GM23338 (cell line): ENCODE measurements around the gene RAP1GAP2. TPM values are rescaled to one million over a fixed set of nuclear protein-coding genes. Genes with fewer than 3 reads are reported as not detected.

ENCODE experiments used
- ATAC-seq: fragments of 200-7000 bp; cut with Tn5 transposase; 3 replicates; pipeline ENCODE4 v1.9.1; 2020
- DNase-seq: peaks from one replicate; pipeline ENCODE4 v3.0.0-alpha.2; 2015; ENCODE audit warnings: low spot score
- H2AFZ ChIP-seq: fragments of 200-600 bp; sonication (generic); 2 replicates; pipeline ENCODE4 v1.8.0; 2016; ENCODE audit warnings: antibody characterized with exemption, mild to moderate bottlenecking, moderate library complexity
- H3F3A ChIP-seq: fragments of 200-600 bp; sonication (generic); replicated peaks from 2 replicates; pipeline ENCODE4 v1.8.0; 2017; ENCODE audit warnings: antibody characterized with exemption, mixed run types, low read depth
- H3K27ac ChIP-seq: fragments of 200-600 bp; sonication (generic); 2 replicates; pipeline ENCODE4 v1.6.1; 2016; ENCODE audit warnings: low read depth
- H3K27me3 ChIP-seq: fragments of 200-600 bp; sonication (generic); 2 replicates; pipeline ENCODE4 v1.8.0; 2016; ENCODE audit warnings: mild to moderate bottlenecking, mixed run types, moderate library complexity; ENCODE audit not compliant: insufficient read depth
- H3K36me3 ChIP-seq: fragments of 200-600 bp; sonication (generic); 2 replicates; pipeline ENCODE4 v1.8.0; 2016; ENCODE audit warnings: mild to moderate bottlenecking; ENCODE audit not compliant: insufficient read depth
- H3K4me1 ChIP-seq: fragments of 200-600 bp; sonication (generic); 2 replicates; pipeline ENCODE4 v1.8.0; 2016; ENCODE audit warnings: mild to moderate bottlenecking, moderate library complexity; ENCODE audit not compliant: insufficient read depth
- H3K4me2 ChIP-seq: fragments of 200-600 bp; sonication (generic); 2 replicates; pipeline ENCODE4 v1.7.1; 2017; ENCODE audit warnings: mixed run types
- H3K4me3 ChIP-seq: fragments of 200-600 bp; sonication (generic); 2 replicates; pipeline ENCODE4 v1.6.1; 2016; ENCODE audit warnings: mixed run types
- H3K79me2 ChIP-seq: fragments of 200-600 bp; sonication (generic); replicated peaks from 2 replicates; pipeline ENCODE4 v1.8.0; 2017; ENCODE audit warnings: mild to moderate bottlenecking; ENCODE audit not compliant: insufficient read depth
- H3K9me2 ChIP-seq: fragments of 200-600 bp; sonication (generic); 2 replicates; pipeline ENCODE4 v1.8.0; 2017; ENCODE audit not compliant: insufficient read depth
- H4K20me1 ChIP-seq: fragments of 200-600 bp; sonication (generic); replicated peaks from 2 replicates; pipeline ENCODE4 v1.8.0; 2017; ENCODE audit warnings: mild to moderate bottlenecking; ENCODE audit not compliant: insufficient read depth
- H3K27ac Mint-ChIP-seq: 2 replicates; pipeline ENCODE4 v1.8.0; 2020; ENCODE audit warnings: inconsistent platforms, mild to moderate bottlenecking, moderate library complexity, mixed read lengths
- H3K27me3 Mint-ChIP-seq: 3 replicates; pipeline ENCODE4 v1.8.0; 2022; ENCODE audit warnings: low read depth, mild to moderate bottlenecking, moderate library complexity, mixed read lengths, inconsistent platforms; ENCODE audit not compliant: insufficient read depth, poor library complexity
- H3K36me3 Mint-ChIP-seq: 3 replicates; pipeline ENCODE4 v1.8.0; 2021; ENCODE audit warnings: low read depth, mild to moderate bottlenecking, inconsistent platforms, moderate library complexity, mixed read lengths
- H3K4me1 Mint-ChIP-seq: 3 replicates; pipeline ENCODE4 v1.8.0; 2020; ENCODE audit warnings: mild to moderate bottlenecking, inconsistent platforms, mixed read lengths
- H3K4me3 Mint-ChIP-seq: 3 replicates; pipeline ENCODE4 v1.8.0; 2021; ENCODE audit warnings: moderate library complexity, mild to moderate bottlenecking, inconsistent platforms, mixed read lengths
- H3K9me3 Mint-ChIP-seq: 3 replicates; pipeline ENCODE4 v1.8.0; 2020; ENCODE audit warnings: moderate library complexity, mild to moderate bottlenecking, inconsistent platforms, mixed read lengths
- CREB1 ChIP-seq: fragments of 250-450 bp; sonication (Bioruptor Pico); IDR thresholded peaks from 2 replicates; pipeline ENCODE4 v1.5.0; 2020; ENCODE audit warnings: low read depth, mild to moderate bottlenecking, moderate library complexity
- EZH2 ChIP-seq: fragments of 200-600 bp; sonication (generic); IDR thresholded peaks from one replicate; pipeline ENCODE4 v1.8.0; 2017; ENCODE audit warnings: antibody characterized with exemption, mild to moderate bottlenecking, low read depth; ENCODE audit not compliant: unreplicated experiment
- EZH2phosphoT487 ChIP-seq: fragments of 200-600 bp; sonication (generic); IDR thresholded peaks from one replicate; pipeline ENCODE4 v1.8.1; 2018; ENCODE audit warnings: antibody characterized with exemption; ENCODE audit not compliant: unreplicated experiment
- polyA plus RNA-seq: library from polyadenylated mRNA; unstranded; fragments of >200 nt; fragmentation: Nextera tagmentation; extraction: Ambion mirVana; gene quantifications from 2 replicates; pipeline ENCODE4 v1.2.1, GENCODE V29; 2016
- total RNA-seq: library from RNA; depleted of rRNA; stranded (reverse); fragments of >200 nt; shearing (Covaris generic); gene quantifications from 2 replicates; pipeline ENCODE4 v1.2.3, GENCODE V29; 2014
- TF ChIP-seq, protein P1 (sequence below): fragments of 250-450 bp; sonication (Bioruptor Pico); IDR thresholded peaks from 2 replicates; pipeline ENCODE4 v1.5.0; 2020; ENCODE audit warnings: mild to moderate bottlenecking, moderate library complexity
- TF ChIP-seq, protein P2 (sequence below): IDR thresholded peaks from 2 replicates; pipeline ENCODE4 v1.6.1; 2016; ENCODE audit warnings: antibody characterized with exemption

The RAP1GAP2 gene
- total and polyA plus RNA-seq, 2 experiments from 2014 or later = 17.8 to 46.1 TPM

DNA sequence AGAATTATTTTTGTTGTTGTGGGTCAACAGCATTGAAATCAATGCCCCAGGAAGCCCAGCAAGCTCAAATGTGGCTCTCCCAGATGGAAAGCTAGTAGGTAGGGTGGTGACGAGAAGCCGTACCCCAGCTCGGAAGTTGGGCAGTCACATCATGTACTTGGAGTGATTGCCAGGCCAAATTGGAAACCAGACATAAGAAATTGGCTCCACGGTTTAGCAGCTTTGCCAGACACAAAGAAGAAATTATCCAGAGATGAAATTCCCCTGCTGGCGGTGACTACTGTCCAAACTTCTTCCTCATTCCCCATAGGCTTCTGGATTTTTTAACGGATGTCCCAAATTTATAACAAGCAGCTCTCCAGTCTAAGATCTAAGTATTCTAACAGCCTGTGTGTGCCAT, 171.3 kb downstream of the RAP1GAP2 start (continued):
- TF ChIP-seq, protein P1, sequence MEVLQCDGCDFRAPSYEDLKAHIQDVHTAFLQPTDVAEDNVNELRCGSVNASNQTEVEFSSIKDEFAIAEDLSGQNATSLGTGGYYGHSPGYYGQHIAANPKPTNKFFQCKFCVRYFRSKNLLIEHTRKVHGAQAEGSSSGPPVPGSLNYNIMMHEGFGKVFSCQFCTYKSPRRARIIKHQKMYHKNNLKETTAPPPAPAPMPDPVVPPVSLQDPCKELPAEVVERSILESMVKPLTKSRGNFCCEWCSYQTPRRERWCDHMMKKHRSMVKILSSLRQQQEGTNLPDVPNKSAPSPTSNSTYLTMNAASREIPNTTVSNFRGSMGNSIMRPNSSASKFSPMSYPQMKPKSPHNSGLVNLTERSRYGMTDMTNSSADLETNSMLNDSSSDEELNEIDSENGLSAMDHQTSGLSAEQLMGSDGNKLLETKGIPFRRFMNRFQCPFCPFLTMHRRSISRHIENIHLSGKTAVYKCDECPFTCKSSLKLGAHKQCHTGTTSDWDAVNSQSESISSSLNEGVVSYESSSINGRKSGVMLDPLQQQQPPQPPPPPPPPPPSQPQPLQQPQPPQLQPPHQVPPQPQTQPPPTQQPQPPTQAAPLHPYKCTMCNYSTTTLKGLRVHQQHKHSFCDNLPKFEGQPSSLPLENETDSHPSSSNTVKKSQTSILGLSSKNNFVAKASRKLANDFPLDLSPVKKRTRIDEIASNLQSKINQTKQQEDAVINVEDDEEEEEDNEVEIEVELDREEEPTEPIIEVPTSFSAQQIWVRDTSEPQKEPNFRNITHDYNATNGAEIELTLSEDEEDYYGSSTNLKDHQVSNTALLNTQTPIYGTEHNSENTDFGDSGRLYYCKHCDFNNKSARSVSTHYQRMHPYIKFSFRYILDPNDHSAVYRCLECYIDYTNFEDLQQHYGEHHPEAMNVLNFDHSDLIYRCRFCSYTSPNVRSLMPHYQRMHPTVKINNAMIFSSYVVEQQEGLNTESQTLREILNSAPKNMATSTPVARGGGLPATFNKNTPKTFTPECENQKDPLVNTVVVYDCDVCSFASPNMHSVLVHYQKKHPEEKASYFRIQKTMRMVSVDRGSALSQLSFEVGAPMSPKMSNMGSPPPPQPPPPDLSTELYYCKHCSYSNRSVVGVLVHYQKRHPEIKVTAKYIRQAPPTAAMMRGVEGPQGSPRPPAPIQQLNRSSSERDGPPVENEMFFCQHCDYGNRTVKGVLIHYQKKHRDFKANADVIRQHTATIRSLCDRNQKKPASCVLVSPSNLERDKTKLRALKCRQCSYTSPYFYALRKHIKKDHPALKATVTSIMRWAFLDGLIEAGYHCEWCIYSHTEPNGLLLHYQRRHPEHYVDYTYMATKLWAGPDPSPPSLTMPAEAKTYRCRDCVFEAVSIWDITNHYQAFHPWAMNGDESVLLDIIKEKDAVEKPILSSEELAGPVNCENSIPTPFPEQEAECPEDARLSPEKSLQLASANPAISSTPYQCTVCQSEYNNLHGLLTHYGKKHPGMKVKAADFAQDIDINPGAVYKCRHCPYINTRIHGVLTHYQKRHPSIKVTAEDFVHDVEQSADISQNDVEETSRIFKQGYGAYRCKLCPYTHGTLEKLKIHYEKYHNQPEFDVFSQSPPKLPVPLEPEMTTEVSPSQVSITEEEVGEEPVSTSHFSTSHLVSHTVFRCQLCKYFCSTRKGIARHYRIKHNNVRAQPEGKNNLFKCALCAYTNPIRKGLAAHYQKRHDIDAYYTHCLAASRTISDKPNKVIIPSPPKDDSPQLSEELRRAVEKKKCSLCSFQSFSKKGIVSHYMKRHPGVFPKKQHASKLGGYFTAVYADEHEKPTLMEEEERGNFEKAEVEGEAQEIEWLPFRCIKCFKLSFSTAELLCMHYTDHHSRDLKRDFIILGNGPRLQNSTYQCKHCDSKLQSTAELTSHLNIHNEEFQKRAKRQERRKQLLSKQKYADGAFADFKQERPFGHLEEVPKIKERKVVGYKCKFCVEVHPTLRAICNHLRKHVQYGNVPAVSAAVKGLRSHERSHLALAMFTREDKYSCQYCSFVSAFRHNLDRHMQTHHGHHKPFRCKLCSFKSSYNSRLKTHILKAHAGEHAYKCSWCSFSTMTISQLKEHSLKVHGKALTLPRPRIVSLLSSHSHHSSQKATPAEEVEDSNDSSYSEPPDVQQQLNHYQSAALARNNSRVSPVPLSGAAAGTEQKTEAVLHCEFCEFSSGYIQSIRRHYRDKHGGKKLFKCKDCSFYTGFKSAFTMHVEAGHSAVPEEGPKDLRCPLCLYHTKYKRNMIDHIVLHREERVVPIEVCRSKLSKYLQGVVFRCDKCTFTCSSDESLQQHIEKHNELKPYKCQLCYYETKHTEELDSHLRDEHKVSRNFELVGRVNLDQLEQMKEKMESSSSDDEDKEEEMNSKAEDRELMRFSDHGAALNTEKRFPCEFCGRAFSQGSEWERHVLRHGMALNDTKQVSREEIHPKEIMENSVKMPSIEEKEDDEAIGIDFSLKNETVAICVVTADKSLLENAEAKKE (CRISPR knock-in tag) = no peak
- TF ChIP-seq, protein P2, sequence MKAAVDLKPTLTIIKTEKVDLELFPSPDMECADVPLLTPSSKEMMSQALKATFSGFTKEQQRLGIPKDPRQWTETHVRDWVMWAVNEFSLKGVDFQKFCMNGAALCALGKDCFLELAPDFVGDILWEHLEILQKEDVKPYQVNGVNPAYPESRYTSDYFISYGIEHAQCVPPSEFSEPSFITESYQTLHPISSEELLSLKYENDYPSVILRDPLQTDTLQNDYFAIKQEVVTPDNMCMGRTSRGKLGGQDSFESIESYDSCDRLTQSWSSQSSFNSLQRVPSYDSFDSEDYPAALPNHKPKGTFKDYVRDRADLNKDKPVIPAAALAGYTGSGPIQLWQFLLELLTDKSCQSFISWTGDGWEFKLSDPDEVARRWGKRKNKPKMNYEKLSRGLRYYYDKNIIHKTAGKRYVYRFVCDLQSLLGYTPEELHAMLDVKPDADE = no peak
- TF ChIP-seq EZH2 = no peak

DNA sequence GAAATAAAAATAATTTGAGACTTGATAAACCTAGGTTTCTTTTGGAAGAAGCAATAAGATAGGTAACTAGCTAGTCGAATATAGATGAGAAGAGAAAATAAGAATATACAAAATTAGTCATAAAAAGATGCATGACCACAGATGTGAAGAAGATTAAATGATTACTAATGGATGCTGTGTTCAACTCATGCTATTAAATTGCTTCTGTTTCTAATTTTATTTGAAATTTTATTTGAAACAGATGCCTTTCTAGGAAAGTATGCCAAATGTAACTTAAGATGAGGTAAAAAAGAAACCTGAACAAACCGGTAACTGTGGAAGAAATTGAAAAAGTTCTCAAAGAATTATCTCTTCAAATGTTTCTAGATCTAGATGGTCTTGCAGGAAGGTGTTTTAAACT, 175.6 kb downstream of the RAP1GAP2 start:
- H3K27me3 Mint-ChIP-seq = peaks cover 2% of the 10 kb centered on the region
- Histone ChIP-seq H4K20me1 (0 out of 2 replicates have a peak, but pooled peaks cover under 1% of the 10 kb centered on the region), H3K9me2 (no peaks in the 10 kb centered on the region), H3K4me2 (no peak overlapping the region), H3K79me2 (no peaks in the 10 kb centered on the region), H2AFZ (no peak overlapping the region), H3K27me3 (no peaks in the 10 kb centered on the region), H3K27ac (no peak overlapping the region), H3K4me3 (no peak overlapping the region), H3K4me1 (no peaks in the 10 kb centered on the region), H3K36me3 (peaks cover 8% of the 10 kb centered on the region; the same call in 1 of the 2 replicates), H3F3A (no peaks in the 10 kb centered on the region)
- no peaks in the 10 kb centered on the region for H3K9me3 Mint-ChIP-seq
- DNase-seq (no peak), ATAC-seq (no peak)
- H3K4me1 Mint-ChIP-seq = no peaks in the 10 kb centered on the region; the same call in 2 of the 3 replicates
- H3K36me3 Mint-ChIP-seq = peaks cover 7% of the 10 kb centered on the region; the same call in 2 of the 3 replicates
- no peak overlapping the region for H3K27ac Mint-ChIP-seq
- no peak overlapping the region for H3K4me3 Mint-ChIP-seq
- TF ChIP-seq EZH2phosphoT487 (no peak), CREB1 (CRISPR knock-in tag) (no peak), EZH2 (no peak)
- TF ChIP-seq, protein P2 = no peak
- TF ChIP-seq, protein P1 (CRISPR knock-in tag) = no peak
